Activated naive CD4-positive, alpha-beta T cell treated with Interleukin-2 at 50 U/mL for 16 hours (primary cell): Measurements from ENCODE around the gene KSR1.
A peak's percentile ranks its signal among the peaks of the same experiment; 100 is the strongest.
"Not testable (repeated sequence)": the region's sequence is repeated elsewhere in the genome, so short reads cannot be mapped to it uniquely, and the experiment has no call there.

Experiments
- DNase-seq: peaks from one replicate; pipeline ENCODE4 v3.0.0-alpha.2; 2020

The KSR1 gene

DNA sequence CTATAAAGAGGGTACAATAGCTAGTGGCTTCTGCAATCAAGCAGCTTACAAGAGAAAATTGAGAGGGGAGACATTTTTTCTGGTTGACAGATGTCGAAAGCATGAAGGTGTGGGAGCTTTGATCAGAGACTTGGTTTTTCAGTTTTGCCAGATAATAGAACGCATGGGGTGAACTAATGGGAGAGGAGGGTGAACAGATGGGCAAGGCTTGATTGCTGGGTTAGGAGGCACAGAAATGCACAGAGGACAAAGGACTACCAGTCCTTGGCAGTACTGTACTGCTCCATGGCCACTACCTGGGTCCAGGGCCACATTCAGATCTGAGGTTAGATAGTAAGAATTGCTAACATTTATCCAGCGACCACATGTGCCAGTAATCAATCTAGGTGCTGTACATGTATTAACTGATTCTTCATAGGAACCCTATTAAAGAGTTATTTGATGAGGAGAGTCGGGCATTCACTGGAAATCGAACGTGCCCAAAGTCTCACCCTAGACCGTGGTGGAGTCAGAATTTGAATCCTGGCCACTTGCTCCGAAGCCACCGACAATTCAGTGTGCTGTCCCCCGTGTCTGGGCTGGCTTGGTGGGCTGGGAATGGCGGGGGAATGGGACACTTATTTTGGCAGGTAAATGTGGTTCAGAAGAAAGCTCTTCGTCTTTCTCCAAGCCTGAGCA, 873 bp upstream of the KSR1 start:
- DNase-seq: no peak

DNA sequence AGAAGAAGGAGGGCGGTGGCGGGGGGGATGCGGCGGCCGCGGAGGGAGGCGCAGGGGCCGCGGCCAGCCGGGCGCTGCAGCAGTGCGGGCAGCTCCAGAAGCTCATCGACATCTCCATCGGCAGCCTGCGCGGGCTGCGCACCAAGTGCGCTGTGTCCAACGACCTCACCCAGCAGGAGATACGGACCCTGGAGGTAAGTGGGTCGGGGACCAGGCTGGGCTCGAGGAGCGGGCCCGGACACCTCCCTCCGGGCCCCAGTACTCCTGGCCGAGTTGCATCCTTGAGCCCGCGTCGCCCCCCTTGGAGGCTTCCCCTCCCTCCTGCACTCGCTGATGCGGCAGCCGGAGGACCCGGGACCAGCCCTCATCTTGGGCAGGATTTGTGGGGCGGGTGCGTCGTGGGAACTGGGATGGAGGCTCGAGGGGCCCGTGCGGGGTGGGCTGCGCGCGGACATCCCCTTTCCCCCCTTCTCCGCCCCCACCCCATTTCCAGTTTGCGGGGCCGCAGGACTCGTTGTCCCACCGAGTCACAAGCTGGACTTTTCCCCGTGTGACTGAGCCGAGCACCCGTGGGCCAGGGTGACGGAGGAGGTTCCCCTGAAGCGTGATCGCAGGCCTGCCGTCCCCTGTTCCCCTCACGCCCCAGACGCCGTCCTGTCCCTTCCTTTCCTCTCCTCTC, 572 bp downstream of the KSR1 start:
- DNase-seq: peak; percentile 20

DNA sequence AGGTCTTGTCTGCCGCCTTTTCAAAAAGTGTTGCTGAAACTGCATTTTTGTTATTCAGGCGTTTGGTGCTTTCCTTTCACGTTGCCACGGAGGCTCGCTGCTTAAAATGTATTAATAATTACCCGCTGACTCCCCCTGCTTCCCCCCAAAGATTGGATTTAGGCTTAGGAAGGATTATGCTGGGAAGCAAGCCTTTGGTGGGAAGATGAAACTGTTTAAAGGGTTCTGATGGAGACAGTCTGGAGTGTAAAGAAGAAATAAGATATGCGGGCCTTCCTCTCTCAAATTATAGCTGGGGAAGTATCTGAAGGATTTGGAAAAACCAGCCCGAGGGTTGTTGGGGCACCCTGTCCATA, 1.1 kb downstream of the KSR1 start:
- DNase-seq: no peak

DNA sequence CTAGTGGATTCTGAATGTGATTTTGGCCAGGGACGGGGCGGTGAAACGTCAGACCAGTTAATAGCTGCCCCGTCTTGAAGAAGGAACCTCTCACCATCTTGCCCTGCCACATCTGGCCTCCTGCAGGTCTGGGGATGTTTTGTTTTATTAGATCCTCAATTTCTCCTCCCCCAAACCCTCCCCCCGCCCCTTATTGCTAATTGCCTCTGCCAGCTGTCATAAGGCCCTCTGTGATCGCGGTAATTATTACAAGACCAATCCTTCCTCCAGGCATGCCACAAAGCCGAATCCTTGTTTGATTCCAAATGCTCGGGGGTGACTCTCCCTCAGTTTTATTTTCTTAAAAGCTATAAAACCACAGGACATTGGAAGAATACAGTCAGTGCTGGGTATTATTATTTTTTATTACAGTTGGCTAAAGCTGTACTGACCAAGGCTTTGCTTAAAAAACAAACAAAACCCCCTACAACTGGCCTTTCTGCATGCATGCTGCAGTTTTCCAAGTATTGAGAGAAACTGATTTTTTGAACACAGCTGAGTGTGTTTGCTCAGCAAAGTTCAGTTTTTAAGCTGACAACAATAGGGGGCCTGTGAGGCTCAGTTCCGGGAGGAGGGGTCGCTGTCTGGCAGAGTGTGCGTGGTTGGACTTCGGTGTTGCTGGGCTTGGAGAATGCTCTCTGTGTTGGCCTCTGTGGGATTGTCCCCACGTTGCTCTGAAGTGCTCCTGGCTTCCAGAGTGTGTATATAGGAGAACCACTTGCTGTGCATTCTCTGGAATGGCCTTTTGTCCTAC, 1.7 kb downstream of the KSR1 start:
- DNase-seq: no peak

DNA sequence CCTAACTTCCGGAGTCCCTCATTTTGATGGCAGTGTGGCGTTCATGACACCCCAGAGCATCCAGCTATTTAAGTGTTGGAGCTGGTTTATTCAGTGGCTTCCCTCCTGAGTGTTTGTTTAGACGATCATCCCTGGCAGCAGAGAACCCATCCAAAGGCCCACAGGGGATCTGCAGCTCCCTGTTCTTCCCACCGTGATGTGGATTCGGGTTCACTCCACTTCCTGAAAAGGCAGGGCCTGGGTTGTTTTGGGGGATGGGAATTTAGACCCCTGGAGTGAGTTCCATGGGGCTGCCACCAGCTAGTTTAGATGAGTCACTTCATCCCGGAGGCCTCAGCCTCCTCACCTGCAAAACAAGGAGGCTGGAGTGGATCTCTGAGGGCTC, 2.3 kb downstream of the KSR1 start:
- no peak for DNase-seq

DNA sequence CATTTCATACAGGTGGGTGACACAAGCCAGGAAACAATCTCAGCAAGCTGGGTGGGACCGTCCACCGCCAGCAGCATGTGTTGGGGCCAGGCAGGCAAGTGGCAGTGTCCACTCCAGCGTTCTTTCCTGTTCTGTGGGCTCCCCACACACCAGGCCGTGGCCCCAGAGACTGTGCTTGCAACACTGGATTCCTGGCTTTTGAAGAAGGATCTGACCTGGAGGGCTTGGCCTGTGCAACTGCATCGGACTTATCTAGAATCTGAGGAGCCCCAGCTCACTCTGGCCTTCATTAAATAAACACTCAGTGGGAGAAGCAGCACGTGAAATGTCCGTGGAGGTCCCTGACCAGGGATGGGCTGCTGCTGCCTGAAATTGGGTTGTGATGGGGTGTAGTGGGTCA, 3.2 kb downstream of the KSR1 start:
- DNase-seq: no peak

DNA sequence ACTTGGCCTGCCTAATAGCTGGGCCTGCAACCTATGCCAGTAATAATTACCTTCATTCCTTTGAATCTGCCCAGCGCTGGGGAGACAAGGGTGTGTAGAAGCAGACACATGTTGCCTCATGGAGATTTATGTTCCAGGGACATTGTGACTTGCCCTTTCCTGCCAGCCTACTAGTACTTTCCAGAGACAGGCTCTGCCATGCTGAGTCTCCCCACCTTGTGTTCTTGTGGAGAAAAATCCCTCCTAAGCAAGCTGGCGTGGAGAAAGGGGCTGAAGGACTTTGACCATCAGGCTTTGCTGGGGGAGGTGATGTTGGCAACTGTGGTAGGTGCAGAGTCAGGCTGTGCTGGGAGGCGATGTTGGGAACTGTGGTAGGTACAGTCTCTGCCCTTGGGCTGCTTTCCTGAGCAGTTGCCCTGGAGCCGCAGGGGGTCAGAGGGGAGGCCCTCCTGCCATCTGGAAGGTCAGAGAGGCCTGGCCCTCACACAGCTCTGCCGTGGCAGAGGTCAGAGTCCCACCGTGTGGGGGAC, 4.0 kb downstream of the KSR1 start:
- DNase-seq: no peak

DNA sequence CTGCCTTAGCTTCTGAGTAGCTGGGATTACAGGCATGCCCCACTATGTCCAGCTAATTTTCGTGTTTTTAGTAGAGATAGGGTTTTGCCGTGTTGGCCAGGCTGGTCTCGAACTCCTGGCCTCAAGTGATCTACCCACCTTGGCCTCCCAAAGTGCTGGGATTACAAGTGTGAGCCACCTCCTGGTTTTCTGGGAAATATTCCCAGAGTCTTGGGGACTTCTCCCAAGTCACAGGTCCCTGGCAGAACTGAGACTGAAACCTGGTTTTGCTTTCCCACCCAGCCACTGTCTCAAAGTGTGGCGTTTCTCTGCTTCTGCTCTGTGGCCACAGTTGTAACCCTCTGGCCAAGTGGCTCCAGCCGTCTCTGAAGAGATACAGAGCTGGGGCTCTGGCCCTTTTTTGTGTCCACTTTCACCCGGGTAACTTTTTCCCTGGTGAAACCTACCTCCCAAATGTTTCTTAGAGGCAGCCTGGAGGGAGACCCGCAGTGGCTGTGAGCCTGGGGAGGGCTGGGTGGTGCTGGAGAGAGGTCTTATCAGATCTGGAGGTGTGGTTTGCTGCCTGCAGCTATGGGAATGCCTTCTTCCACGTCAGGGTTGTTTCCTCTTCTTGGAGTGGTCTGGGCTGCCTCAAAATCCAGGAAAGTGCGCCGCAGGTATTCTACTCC, 5.1 kb downstream of the KSR1 start:
- no peak for DNase-seq

DNA sequence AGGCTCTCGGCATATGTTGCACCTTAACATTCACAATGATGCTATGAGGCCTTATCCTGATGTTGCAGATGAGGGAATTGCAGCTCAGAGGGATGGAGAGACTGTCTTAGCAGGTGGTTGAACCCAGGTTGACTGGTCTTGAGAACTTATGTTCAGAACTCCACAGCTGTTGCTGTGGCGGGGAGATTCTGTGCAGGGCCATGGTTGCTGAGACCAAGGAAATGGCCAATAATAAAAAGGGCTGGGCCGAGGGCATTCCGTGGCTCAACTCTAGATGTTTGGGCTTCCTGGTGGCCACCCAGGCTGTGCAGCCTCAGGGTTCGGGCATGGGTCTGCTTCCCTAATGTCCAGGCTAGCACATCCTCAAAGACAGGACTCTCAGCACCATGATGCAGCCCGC, 5.9 kb downstream of the KSR1 start:
- DNase-seq: no peak

DNA sequence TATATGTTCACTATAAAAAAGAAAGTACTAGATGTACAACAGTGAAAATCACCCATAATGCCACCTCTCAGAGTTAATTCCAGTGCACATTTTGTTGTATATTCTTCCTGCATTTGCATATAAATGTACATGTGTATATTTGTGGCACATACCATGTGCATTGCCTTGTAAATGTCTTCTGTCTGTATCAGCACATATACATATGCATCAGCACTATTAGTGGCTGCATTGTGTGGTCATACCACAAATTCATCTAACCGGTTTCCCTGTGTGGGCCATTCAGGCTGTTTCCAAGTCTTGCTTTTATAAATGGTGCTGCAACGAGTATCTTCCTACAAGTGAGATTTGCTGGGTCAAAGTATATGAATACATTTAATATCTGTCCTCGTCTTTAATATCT, 6.5 kb downstream of the KSR1 start:
- DNase-seq: no peak

DNA sequence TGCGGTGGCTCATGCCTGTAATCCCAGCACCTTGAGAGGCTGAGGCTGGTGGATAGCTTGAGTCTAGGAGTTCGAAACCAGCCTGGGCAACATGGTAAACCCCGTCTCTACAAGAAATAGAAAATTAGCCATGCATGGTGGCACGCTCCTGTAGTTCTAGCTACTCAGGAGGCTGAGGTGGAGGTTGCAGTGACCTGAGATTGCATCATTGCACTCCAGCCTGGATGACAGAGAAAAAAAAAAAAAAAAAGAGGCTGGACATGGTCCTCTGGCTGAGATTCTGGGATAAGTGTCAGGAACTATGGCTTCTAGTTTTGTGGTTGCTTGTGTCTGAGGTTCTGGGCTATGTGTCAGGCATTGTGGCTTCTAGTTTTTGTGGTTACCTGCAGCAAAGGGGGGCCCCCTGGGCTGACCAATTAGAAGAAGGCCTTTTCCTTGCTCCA, 7.0 kb downstream of the KSR1 start:
- DNase-seq: no peak

DNA sequence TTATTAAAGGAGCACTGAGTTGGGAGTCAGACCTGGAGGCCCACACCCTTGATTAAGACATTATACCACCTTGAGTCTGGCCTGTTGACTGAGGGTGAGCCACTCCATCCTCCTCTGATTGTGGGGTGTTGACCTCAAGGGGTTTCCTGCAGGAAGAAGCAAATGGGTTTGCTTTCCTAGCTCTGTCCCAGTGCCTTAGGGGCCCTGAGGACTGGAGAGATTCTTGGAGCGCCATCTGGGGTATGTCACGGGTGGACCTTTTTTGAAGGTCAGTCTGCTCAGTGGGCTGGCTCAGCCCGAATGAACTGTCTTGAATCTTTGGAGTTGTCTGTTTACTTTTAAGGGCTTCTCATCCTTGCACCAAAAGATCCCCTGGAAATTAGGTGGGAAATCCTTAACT, 7.8 kb downstream of the KSR1 start:
- DNase-seq: not testable (repeated sequence)

DNA sequence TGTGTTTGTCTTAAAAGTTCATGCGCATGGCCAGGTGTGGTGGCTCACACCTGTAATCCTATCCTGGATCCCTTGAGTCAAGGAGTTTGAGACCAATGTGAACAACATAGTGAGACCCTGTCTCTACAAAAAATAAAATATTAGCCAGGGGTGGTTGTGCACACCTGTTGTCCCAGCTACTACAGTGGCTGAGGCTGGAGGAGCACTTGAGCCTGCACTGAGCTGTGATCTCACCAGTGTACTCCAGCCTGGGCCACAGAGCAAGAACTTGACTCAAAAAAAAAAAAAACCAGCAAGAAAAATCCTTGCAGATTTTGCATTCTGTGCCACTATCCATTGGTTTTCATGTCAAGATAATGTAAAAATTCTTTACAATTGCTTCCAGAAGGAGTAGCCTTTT, 8.2 kb downstream of the KSR1 start:
- no peak for DNase-seq

DNA sequence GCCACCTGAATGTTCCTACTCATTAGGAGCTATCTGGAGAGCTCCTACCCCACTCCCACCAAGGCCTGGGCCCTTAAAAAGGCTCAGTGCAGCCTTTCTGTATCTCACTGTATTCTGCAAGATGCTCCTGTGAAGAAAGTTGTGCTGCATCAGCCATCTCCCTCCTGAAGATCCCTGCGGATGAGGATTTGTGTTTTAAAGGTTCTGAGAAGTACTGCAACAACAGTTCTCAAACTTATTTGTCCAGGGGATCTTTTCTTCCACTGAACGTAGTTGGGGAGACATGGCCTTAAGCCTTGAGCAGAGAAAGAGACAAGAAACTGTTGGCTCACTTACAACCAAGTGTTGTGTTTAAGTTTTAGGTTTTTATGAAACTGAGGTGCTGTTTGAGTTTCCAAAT, 9.6 kb downstream of the KSR1 start:
- DNase-seq: not testable (repeated sequence)

DNA sequence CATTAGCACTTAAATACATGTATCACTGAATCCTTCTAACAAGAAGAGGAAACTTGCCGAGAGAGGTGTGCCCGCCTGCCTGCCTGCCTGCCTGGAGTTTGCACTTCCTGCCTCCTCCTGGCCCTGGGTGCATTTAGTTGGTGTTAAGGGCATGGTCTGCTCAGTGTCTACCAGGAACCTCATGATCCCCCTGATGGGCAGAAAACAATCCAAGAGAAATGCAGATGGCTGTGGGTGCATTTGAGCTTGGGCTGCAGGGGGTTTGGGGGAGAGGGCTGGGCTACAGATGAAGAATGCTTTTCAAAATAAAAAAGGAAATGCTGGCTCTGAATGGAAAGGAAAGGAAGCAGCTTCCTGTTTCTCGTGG, 10.1 kb downstream of the KSR1 start:
- peak; percentile 17 for DNase-seq

DNA sequence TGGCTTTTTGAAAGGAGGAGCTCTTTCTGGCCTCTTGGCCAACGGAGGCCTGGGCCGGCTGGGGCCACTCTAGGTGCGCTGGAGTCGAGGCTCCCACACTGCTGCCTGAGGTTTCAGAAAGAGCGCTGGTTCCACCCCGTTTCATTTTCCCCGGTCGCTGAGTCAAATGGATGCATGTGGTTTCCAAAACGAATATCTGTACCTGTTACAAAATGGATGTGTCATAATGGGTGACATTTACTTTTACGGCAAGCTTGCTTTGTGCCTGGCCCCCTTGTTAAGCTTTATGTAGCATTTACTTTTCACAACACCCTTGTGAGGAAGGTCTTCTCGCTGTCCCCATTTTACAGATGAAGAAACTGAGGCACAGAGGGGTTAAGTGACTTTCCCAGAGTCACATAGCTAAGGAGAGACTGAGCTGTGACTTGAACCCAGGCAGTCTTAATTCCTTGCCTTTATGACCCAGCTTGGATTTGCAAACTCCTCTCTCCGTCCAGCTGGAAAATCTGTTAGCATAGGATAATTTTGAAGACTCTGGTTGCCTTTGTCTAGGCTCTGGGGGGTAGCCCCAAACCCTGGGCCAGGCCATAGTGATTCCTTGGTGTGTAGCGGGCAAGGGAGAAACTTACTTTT, 10.6 kb downstream of the KSR1 start:
- DNase-seq: peak; percentile 83

DNA sequence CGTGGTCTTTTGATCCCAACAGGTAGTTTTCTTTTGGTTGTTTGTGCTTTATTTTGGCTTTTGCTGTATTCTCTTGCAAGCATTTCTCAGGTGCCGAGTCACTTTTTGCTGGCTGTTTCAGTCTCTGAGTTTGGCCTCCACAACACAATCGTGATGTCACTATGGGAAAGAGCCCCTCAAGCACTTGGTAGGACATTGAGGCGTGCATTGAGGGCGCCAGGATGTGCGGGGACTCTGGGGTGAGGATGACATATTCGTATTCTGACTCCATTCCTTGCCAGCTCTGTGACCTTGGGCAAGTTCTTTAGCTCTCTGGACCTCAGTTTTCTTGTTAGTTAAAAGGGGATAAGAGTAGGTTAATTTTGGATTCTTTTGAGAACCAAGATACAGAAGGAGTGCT, 13.0 kb downstream of the KSR1 start:
- DNase-seq: no peak

DNA sequence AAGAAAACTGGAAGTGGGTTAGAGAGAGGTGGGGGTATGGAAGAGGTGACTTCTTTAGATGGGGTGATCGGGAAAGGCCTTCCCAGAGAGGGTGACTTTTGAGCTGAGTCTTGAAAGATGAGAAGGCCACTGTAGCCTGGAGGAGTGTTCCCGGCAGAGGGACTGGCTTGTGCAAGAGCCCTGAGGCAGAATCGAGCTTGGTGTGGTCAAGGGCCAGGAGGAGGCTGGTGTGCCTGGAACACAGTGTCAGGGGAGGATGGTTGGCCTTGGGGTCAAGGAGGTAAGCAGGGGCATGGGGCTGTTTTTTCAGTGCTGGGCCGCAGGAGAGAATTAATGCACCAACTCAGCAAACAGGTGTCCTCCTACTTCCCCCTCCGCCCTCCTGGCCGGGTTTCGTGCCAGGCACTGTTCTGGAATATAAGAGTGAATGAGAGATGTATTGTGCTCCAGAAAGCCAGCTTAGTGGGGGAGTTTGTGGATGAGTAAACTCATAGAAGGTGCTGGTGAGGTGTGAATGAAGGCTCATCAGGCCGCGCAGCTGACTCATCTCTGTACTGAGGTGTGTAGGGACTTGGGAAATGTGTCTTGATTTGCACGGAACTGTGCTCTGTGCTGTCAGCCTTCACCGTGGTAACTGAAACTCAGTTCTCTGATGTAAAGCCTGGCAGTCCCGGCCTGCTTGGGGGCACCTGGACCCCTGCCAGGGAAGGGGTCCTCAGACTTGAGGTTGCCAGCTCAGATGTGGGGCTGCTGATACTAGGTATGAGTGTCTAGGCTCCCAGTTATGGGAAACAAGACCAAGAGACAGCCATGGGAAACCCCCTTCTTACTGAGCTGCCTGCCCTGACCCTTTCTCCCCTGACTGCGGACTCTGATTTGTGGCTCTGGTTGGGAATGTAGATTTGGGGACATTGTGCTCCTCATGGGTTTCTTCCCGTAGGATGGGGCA, 15.3 kb downstream of the KSR1 start:
- peak; percentile 88 for DNase-seq

DNA sequence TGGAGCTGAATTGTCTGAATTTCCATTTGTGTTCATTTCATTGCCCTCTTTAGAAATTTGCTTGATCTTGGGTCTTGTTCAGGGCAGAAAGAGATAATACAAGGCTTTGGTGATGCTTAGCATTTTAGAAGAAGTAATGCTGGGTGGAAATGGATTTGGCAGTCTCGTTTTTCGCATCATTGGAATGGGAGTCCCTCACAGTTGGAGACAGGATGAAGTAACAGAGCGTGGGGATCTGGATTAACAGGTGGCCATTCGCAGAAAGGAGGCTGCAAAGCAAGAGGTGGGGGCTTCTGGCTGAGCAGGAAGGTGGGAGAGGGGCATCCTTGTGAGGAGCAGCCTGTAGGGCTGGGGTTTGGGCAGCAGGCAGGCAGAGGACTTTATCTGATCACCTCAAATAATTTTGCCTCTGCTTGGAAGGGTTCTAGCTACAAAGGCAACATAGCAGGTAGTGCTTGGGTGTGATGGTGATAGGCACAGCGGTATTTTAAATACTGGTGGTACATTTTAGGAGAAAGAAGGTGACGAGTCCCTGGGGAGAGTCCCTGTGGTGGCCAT, 17.0 kb downstream of the KSR1 start:
- no peak for DNase-seq

DNA sequence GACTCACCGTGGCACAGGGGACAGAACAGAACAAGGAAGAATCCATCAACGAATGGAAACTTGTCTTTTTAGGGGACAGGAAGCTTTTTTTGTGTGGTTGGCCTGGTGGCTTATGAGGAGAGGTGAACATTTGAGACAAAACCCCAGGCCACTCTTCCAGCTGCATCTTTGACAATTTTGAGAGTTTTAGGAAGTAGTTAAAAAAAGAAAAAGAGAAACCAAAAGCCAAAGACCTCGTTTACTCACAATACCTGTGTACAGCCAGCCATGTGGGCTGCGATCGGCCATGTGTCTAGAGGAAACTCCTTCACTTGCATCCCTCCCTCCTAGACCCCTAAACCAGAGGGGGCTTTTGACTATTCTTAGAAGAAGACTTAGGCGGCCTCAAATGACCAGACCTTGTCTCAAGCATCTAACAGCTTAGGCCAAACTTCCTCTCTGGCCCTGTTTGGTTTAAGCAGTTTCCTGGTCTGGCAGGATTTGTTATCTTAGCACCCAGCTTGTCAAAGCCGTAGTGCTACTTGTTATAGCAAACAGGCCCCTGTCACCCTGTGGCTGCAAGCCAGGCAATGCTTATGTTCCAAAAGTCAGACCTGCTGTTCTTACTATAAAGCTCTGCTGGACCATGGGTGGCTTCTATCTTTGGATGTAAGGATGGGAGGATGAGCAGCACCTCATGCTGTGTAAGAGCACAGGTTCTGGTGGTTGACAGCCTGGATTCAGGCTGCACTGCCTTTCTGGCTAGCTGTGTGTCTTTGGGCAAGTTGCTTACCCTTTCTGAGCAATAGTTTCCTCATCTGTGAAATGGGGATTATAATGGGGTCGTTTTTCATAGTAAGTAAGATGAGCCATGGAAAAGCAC, 17.7 kb downstream of the KSR1 start:
- peak; percentile 85 for DNase-seq
